Glutamatergic neuron (in vitro differentiated cells): Measurements from ENCODE around the gene CHPT1. TPM values are rescaled to one million over a fixed set of nuclear protein-coding genes. Genes with fewer than 3 reads are reported as not detected.

ENCODE experiments used
- DNase-seq: peaks from one replicate; pipeline ENCODE4 v3.0.0; 2022
- H3K27ac Mint-ChIP-seq: one replicate; pipeline ENCODE4 v1.8.0; 2020; ENCODE audit warnings: mild to moderate bottlenecking, mixed read lengths, inconsistent platforms; ENCODE audit not compliant: unreplicated experiment
- H3K27me3 Mint-ChIP-seq: one replicate; pipeline ENCODE4 v1.8.0; 2020; ENCODE audit warnings: mild to moderate bottlenecking, moderate library complexity, mixed read lengths, inconsistent platforms; ENCODE audit not compliant: unreplicated experiment
- H3K36me3 Mint-ChIP-seq: one replicate; pipeline ENCODE4 v1.8.0; 2020; ENCODE audit warnings: mild to moderate bottlenecking, mixed read lengths, inconsistent platforms; ENCODE audit not compliant: unreplicated experiment
- H3K4me1 Mint-ChIP-seq: one replicate; pipeline ENCODE4 v1.8.0; 2020; ENCODE audit warnings: mild to moderate bottlenecking, low read depth, mixed read lengths, inconsistent platforms; ENCODE audit not compliant: unreplicated experiment
- H3K4me3 Mint-ChIP-seq: one replicate; pipeline ENCODE4 v1.8.0; 2020; ENCODE audit warnings: mild to moderate bottlenecking, mixed read lengths, inconsistent platforms; ENCODE audit not compliant: unreplicated experiment
- H3K9me3 Mint-ChIP-seq: one replicate; pipeline ENCODE4 v1.8.0; 2020; ENCODE audit warnings: mild to moderate bottlenecking, moderate library complexity, mixed read lengths, inconsistent platforms; ENCODE audit not compliant: unreplicated experiment
- long read RNA-seq: library from polyadenylated mRNA; unstranded; transcript quantifications from one replicate; pipeline ENCODE4 v2.0.0, GENCODE V29; 2020; ENCODE audit not compliant: unreplicated experiment
- total RNA-seq: library from RNA; stranded (reverse); fragmentation: NEBNext Ultra II Directional; extraction: Animal tissue kit (Norgen Biotek cat#: 25700); gene quantifications from one replicate; pipeline ENCODE4 v1.2.1, GENCODE V29; 2021; ENCODE audit not compliant: unreplicated experiment
- TF ChIP-seq, protein P1 (sequence below): fragments of 200-600 bp; sonication (generic); IDR thresholded peaks from one replicate; pipeline ENCODE4 v1.5.0; 2021; ENCODE audit not compliant: partially characterized antibody, unreplicated experiment

CHPT1 gene
- total RNA-seq, result 9.2 TPM
- long read RNA-seq, partial matches to known transcripts, result 0 of 3 reads
- long read RNA-seq, other reads (novel, unspliced or antisense), result 2 of 3 reads

DNA sequence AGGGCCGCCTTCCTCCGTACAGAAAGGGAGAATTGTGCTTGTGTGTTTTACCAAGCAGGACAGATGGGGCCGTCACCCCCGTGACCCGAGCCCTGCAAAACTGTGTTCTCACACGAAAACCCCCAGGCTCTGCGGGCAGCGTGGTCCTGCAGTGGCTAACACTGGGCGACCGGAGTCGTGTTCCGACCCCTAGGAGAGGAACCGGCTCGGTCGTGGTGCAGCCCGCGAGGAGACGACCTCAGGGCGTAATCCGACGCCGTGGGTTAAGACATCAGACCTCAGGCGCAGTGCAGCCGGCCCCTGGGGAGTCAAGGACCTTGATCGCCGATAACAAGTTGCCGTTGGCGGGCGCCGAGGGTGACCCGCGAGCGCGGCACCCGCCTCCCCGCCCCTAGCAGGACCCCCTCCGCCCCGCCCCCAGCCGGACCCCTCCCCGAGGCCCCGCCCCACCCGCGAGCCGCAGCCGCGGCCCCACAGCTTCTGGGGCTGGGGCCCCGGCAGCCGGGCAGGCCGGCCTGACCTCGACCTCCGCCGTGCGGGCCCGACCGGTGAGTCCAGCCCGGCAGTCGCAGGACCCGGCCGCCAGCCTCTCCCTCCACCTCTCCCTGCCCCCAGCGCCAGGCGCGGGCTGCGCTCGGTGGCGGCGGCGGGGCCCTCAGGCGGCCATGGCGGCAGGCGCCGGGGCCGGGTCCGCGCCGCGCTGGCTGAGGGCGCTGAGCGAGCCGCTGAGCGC, at the start of gene CHPT1:
Gene CHPT1 (plus strand): TSS at position 444 of the 733 bp plus-strand sequence. CDS start 222 bp downstream, at position 666.
- H3K4me1 Mint-ChIP-seq, result peaks cover 9% of the 10 kb centered on the region

DNA sequence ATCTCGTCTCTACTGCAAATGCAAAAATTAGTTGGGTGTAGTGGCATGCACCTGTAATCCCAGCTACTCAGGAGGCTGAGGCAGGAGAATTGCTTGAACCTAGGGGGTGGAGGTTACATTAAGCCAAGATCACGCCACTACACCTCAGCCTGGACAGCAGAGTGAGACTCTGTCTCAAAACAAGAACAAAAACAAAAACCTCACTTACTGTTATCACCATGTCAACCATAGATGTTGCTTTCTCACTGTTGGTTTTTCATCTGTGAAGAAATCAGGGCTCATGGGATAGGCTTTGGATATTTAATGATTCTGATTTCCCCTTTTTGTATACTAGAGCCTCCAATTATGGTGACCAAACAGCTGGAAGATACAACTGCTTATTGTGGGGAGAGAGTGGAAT, 49.7 kb upstream of the CHPT1 start:
- H3K27ac Mint-ChIP-seq, result no peak overlapping the region
- no peaks in the 10 kb centered on the region for H3K27me3 Mint-ChIP-seq
- no peaks in the 10 kb centered on the region for H3K4me1 Mint-ChIP-seq
- DNase-seq, result no peak
- H3K9me3 Mint-ChIP-seq, result no peaks in the 10 kb centered on the region
- no peak overlapping the region for H3K4me3 Mint-ChIP-seq
- TF ChIP-seq, protein P1, sequence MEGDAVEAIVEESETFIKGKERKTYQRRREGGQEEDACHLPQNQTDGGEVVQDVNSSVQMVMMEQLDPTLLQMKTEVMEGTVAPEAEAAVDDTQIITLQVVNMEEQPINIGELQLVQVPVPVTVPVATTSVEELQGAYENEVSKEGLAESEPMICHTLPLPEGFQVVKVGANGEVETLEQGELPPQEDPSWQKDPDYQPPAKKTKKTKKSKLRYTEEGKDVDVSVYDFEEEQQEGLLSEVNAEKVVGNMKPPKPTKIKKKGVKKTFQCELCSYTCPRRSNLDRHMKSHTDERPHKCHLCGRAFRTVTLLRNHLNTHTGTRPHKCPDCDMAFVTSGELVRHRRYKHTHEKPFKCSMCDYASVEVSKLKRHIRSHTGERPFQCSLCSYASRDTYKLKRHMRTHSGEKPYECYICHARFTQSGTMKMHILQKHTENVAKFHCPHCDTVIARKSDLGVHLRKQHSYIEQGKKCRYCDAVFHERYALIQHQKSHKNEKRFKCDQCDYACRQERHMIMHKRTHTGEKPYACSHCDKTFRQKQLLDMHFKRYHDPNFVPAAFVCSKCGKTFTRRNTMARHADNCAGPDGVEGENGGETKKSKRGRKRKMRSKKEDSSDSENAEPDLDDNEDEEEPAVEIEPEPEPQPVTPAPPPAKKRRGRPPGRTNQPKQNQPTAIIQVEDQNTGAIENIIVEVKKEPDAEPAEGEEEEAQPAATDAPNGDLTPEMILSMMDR, result no peak
- no peaks in the 10 kb centered on the region for H3K36me3 Mint-ChIP-seq

More for the DNA sequence above, at the start of gene CHPT1:
- Mint-ChIP-seq H3K27me3 (peaks cover 6% of the 10 kb centered on the region), H3K4me3 (peak within 1 kb of the TSS; percentile 91), H3K36me3 (no peaks in the 10 kb centered on the region), H3K27ac (peak within 1 kb of the TSS; percentile 88), H3K9me3 (peaks cover 9% of the 10 kb centered on the region)
- TF ChIP-seq, protein P1, result no peak
- DNase-seq, result peak; percentile 84

DNA sequence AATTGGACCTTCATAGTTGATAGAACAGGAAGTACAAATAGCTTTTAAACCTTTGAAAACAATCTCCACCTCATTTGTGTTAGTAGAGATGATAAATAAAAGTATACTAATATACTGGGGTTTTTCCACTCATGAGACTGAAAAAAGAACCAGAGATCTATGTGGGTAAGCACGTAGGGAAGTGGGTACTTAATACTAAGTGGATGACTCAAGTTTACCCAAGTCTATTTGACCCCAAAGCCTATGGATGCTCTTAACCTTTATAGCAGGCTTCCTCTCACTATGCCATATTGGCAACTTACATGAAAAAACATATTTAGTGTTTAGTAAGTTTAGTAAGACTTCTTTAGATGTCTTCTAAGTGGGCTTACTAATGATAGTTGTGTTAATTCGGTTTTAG, 49.2 kb upstream of the CHPT1 start:
- H3K27ac Mint-ChIP-seq, result no peak overlapping the region
- no peaks in the 10 kb centered on the region for H3K36me3 Mint-ChIP-seq
- no peaks in the 10 kb centered on the region for H3K9me3 Mint-ChIP-seq
- no peaks in the 10 kb centered on the region for H3K27me3 Mint-ChIP-seq
- H3K4me3 Mint-ChIP-seq, result no peak overlapping the region
- TF ChIP-seq, protein P1, result no peak
- DNase-seq, result no peak
- H3K4me1 Mint-ChIP-seq, result no peaks in the 10 kb centered on the region

DNA sequence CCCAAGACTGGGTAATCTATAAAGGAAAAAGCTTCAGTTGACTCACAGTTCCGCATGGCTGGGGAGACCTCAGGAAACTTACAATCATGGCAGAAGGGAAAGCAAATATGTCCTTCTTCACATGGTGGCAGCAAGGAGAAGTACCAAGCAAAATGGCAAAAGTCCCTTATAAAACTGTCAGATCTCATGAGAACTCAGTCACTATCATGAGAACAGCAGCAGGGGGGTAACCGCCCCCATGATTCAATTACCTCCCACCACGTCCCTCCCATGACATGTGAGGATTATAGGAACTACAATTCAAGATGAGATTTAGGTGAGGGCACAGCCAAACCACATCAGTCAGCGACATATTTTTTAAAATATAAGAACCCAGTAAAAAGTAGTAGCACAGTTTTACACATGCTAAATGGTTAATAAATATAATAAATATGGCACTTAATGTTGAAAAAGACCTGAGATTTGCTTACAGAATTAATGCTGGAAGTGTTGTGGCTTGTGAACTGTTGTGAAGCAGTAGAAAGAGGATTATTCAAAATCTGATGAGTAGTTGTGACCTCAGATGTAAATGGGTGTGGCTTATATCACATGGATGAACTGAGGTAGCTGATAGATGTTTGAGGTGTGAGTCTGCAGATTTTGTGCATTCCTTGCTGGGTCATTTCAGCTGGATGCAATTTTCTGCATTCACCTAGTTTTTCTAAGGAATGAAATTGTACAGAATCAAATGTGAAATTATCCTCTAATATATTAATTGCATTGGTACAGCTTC, 46.9 kb upstream of the CHPT1 start:
- no peak for DNase-seq
- no peaks in the 10 kb centered on the region for H3K9me3 Mint-ChIP-seq
- no peaks in the 10 kb centered on the region for H3K4me1 Mint-ChIP-seq
- H3K27me3 Mint-ChIP-seq, result no peaks in the 10 kb centered on the region
- no peaks in the 10 kb centered on the region for H3K36me3 Mint-ChIP-seq
- TF ChIP-seq, protein P1, result no peak
- no peak overlapping the region for H3K27ac Mint-ChIP-seq
- H3K4me3 Mint-ChIP-seq, result no peak overlapping the region
